OCI-LY7 (cell line): ENCODE measurements around the gene HOXD8. TPM values are rescaled to one million over a fixed set of nuclear protein-coding genes. Genes with fewer than 3 reads are reported as not detected.

ENCODE experiments used
- BruUV-seq: library from RNA; stranded (reverse); fragments of 400-500 nt; replicated peaks from 2 replicates; lab custom pipeline; 2021; lab: Mats Ljungman, UMichigan
- CTCF ChIA-PET: fragments of 300-600 bp; sonication (Branson Sonifier 250); formaldehyde crosslinking; loops from one replicate; lab custom pipeline; 2022; ENCODE audit warnings: antibody characterized with exemption; ENCODE audit not compliant: unreplicated experiment; lab: Charles Lee
- POLR2A ChIA-PET: fragments of 300-600 bp; sonication (Branson Sonifier 250); formaldehyde crosslinking; loops from one replicate; lab custom pipeline; 2022; ENCODE audit warnings: antibody characterized with exemption; lab: Charles Lee
- DNase-seq: peaks from one replicate; pipeline ENCODE4 v3.0.0-alpha.2; 2015; ENCODE audit warnings: low spot score
- H2AFZ ChIP-seq: fragments of 200-600 bp; sonication (generic), shearing (Covaris generic); 2 replicates; pipeline ENCODE4 v1.6.1; 2014; ENCODE audit warnings: mild to moderate bottlenecking, antibody characterized with exemption, low read length, moderate library complexity
- H3K27ac ChIP-seq: fragments of 200-600 bp; sonication (generic); 2 replicates; pipeline ENCODE4 v1.5.1; 2014; ENCODE audit warnings: mixed run types, low read depth, mild to moderate bottlenecking, moderate library complexity, low read length, inconsistent platforms; ENCODE audit not compliant: poor library complexity, severe bottlenecking
- H3K36me3 ChIP-seq: fragments of 200-600 bp; sonication (generic); 2 replicates; pipeline ENCODE4 v1.6.1; 2014; ENCODE audit warnings: mild to moderate bottlenecking, antibody characterized with exemption, low read length, moderate library complexity, mixed read lengths; ENCODE audit not compliant: insufficient read depth
- H3K4me1 ChIP-seq: fragments of 200-600 bp; sonication (generic); 2 replicates; pipeline ENCODE4 v1.5.1; 2014; ENCODE audit warnings: mild to moderate bottlenecking, low read length; ENCODE audit not compliant: insufficient read depth, poor library complexity, severe bottlenecking
- H3K4me2 ChIP-seq: fragments of 200-600 bp; sonication (generic); 2 replicates; pipeline ENCODE4 v1.6.1; 2014; ENCODE audit warnings: mild to moderate bottlenecking, low read length
- H3K4me3 ChIP-seq: fragments of 200-600 bp; sonication (generic); 2 replicates; pipeline ENCODE4 v1.5.1; 2014; ENCODE audit warnings: mild to moderate bottlenecking, low read depth, low read length; ENCODE audit not compliant: poor library complexity, severe bottlenecking
- H3K79me2 ChIP-seq: fragments of 200-600 bp; sonication (generic); 2 replicates; pipeline ENCODE4 v1.6.1; 2016; ENCODE audit warnings: low read depth, mild to moderate bottlenecking, low read length, moderate library complexity, mixed read lengths; ENCODE audit not compliant: insufficient read depth
- H3K9me2 ChIP-seq: fragments of 200-600 bp; sonication (generic); 2 replicates; pipeline ENCODE4 v1.6.1; 2016; ENCODE audit warnings: mild to moderate bottlenecking, low read length, mixed read lengths; ENCODE audit not compliant: insufficient read depth
- H3K9me3 ChIP-seq: fragments of 200-600 bp; sonication (generic); 2 replicates; pipeline ENCODE4 v1.6.1; 2014; ENCODE audit warnings: mild to moderate bottlenecking, mixed run types, low read length, mixed read lengths
- H4K20me1 ChIP-seq: fragments of 200-600 bp; sonication (generic); 2 replicates; pipeline ENCODE4 v1.6.1; 2014; ENCODE audit warnings: mild to moderate bottlenecking, antibody characterized with exemption, low read length, moderate library complexity, mixed read lengths; ENCODE audit not compliant: insufficient read depth
- EZH2phosphoT487 ChIP-seq: fragments of 200-600 bp; sonication (generic); IDR thresholded peaks from 2 replicates; pipeline ENCODE4 v1.6.1; 2018; ENCODE audit warnings: low read depth, borderline replicate concordance, mild to moderate bottlenecking, mixed run types, antibody characterized with exemption, low read length, moderate library complexity, mixed read lengths
- intact Hi-C: fragments of 100-400 bp; cut with micrococcal nuclease; formaldehyde crosslinking; loops from one replicate; pipeline ENCODE4 v1.10.0; 2022; ENCODE audit not compliant: unreplicated experiment
- total RNA-seq, 2 experiments: library from RNA; depleted of rRNA in 1 of 2; stranded (reverse); fragments of >200 nt in 1 of 2; shearing (Covaris generic) in 1 of 2; gene quantifications; 2 replicates each; pipeline ENCODE4 v1.2.3, GENCODE V29; 2014 to 2022
- TF ChIP-seq, protein P1 (sequence below): fragments of 200-600 bp; sonication (generic); conservative IDR thresholded peaks from 2 replicates; pipeline ENCODE4 v1.5.1; 2014; ENCODE audit warnings: mild to moderate bottlenecking, antibody characterized with exemption, low read length, moderate library complexity, mixed read lengths

HOXD8 gene
- total RNA-seq, 2 experiments from 2014 or later = not detected

DNA sequence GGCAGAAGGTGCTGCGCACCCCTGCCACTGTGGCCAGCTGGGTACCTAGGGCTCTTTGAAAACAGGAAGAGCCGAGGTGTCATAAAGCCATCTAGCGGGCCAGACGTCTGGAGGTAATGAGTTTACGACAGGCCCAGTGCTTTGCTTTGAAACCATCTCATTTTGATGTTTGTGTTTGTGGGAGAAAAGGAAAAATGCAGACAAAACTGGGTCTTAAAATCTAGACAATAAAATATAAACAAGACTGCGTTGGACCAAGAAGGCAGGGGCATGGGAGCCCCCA lies 3.8 kb upstream of the HOXD8 start:
- H3K79me2 ChIP-seq = no peaks in the 10 kb centered on the region
- no peak for TF ChIP-seq EZH2phosphoT487
- TF ChIP-seq, protein P1, sequence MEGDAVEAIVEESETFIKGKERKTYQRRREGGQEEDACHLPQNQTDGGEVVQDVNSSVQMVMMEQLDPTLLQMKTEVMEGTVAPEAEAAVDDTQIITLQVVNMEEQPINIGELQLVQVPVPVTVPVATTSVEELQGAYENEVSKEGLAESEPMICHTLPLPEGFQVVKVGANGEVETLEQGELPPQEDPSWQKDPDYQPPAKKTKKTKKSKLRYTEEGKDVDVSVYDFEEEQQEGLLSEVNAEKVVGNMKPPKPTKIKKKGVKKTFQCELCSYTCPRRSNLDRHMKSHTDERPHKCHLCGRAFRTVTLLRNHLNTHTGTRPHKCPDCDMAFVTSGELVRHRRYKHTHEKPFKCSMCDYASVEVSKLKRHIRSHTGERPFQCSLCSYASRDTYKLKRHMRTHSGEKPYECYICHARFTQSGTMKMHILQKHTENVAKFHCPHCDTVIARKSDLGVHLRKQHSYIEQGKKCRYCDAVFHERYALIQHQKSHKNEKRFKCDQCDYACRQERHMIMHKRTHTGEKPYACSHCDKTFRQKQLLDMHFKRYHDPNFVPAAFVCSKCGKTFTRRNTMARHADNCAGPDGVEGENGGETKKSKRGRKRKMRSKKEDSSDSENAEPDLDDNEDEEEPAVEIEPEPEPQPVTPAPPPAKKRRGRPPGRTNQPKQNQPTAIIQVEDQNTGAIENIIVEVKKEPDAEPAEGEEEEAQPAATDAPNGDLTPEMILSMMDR = no peak
- no peaks in the 10 kb centered on the region for H3K9me2 ChIP-seq
- peak; percentile 8 for DNase-seq
- intact Hi-C loops = loop anchor here (2.0 to 5.0 kb wide), 3 partner anchors 329 to 1021 kb away; no protein-coding TSS in a partner anchor
- H3K4me2 ChIP-seq = no peak overlapping the region
- ChIA-PET POLR2A (interaction anchor here (0.6 kb wide), 1 partner anchor 32 kb away, joined by 4 read pairs; no protein-coding TSS in a partner anchor), CTCF (no interaction called here)
- no peaks in the 10 kb centered on the region for H3K36me3 ChIP-seq
- no peaks in the 10 kb centered on the region for H3K4me1 ChIP-seq
- H4K20me1 ChIP-seq = no peaks in the 10 kb centered on the region
- no peak overlapping the region for H2AFZ ChIP-seq
- no peaks in the 10 kb centered on the region for H3K9me3 ChIP-seq
- no peak overlapping the region for H3K27ac ChIP-seq
- BruUV-seq = no TSS peak
- H3K4me3 ChIP-seq = no peak overlapping the region

DNA sequence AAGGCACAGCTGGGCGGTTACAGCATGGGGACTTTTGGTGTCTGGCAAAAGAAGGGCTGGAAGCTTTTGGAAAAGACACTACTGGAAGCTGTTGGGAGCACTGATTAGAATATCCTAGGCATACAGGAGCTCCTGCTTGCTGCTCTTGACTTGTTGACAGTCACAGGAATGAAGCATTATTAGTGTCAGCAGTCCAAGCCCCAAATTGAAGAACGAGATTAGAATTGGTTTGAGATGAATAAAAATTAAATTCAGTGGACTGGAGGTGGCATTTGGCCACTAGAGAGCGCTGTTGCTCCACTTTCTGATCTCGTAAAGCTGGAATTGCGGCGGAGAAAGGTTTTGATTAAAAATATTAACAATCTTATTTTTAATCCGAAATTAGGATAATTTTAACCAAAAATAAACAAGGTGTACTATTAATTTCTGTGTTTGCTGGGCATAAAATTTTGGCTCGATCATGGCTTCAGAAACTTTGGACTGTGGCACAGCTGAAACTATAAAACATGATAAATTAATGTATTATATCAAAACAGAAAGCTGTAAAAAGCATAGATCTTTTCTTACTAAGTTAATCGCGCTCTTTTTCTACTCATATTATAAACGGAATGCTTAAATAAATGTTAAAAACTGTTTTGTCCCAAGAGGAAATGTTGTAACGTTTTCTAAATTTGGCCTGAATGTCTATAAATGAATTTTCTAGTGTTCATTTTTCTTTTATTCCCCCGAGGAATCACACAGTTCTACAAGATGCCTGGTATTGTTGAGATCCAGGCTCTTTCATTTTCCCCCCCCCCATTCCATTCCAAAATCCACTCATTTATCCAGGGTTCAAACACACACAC lies 2.4 kb upstream of the HOXD8 start:
- Histone ChIP-seq H3K4me2 (no peak overlapping the region), H3K4me1 (no peaks in the 10 kb centered on the region), H4K20me1 (no peaks in the 10 kb centered on the region), H2AFZ (no peak overlapping the region), H3K9me3 (no peaks in the 10 kb centered on the region), H3K27ac (no peak overlapping the region), H3K4me3 (no peak overlapping the region), H3K9me2 (no peaks in the 10 kb centered on the region), H3K79me2 (no peaks in the 10 kb centered on the region), H3K36me3 (no peaks in the 10 kb centered on the region)
- intact Hi-C loops = loop anchor here (1.0 to 5.0 kb wide), 5 partner anchors 328 to 1020 kb away; no protein-coding TSS in a partner anchor
- ChIA-PET CTCF (interaction anchor here (0.5 to 1.4 kb wide), 5 partner anchors 33 to 1888 kb away, joined by 3 to 6 read pairs (median 4); no protein-coding TSS in a partner anchor), POLR2A (interaction anchor here (0.5 to 0.6 kb wide), 2 partner anchors 53 to 688 kb away, joined by 3 read pairs; no protein-coding TSS in a partner anchor)
- BruUV-seq = no TSS peak
- TF ChIP-seq EZH2phosphoT487 = no peak
- TF ChIP-seq, protein P1 = peak; percentile 99
- DNase-seq = peak; percentile 66

DNA sequence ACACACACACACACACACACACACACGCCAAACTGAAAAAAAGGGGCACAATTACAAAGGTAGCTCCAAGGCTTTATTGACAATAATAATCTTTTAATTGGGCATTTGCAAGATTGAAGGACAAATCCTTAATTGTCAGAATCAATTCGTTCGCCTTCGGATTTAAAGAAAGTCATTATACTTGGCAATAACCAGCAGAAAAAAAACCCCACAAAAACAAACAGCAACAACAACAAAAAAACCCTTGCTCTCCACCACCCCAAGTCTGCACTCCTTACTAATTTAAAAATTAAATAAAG lies 1.8 kb upstream of the HOXD8 start:
- ChIA-PET CTCF (interaction anchor here (0.6 to 1.4 kb wide), 6 partner anchors 34 to 1887 kb away, joined by 3 to 6 read pairs (median 4); no protein-coding TSS in a partner anchor), POLR2A (interaction anchor here (0.6 kb wide), 1 partner anchor 689 kb away, joined by 3 read pairs; no protein-coding TSS in a partner anchor)
- no peak overlapping the region for H2AFZ ChIP-seq
- no peak overlapping the region for H3K4me3 ChIP-seq
- H4K20me1 ChIP-seq = no peaks in the 10 kb centered on the region
- H3K4me2 ChIP-seq = no peak overlapping the region
- no peaks in the 10 kb centered on the region for H3K36me3 ChIP-seq
- intact Hi-C loops = loop anchor here (1.0 to 5.0 kb wide), 5 partner anchors 327 to 1019 kb away; no protein-coding TSS in a partner anchor
- no peaks in the 10 kb centered on the region for H3K4me1 ChIP-seq
- DNase-seq = no peak
- no peaks in the 10 kb centered on the region for H3K79me2 ChIP-seq
- no peak for TF ChIP-seq EZH2phosphoT487
- TF ChIP-seq, protein P1 = no peak
- BruUV-seq = no TSS peak
- no peak overlapping the region for H3K27ac ChIP-seq
- no peaks in the 10 kb centered on the region for H3K9me2 ChIP-seq
- H3K9me3 ChIP-seq = no peaks in the 10 kb centered on the region
